ENCODE measurements around the gene PARP1. TPM values are rescaled to one million over a fixed set of nuclear protein-coding genes. Genes with fewer than 3 reads are reported as not detected.

PARP1 gene
- total RNA-seq, 1 experiment from 2014 or later: 263 TPM

DNA sequence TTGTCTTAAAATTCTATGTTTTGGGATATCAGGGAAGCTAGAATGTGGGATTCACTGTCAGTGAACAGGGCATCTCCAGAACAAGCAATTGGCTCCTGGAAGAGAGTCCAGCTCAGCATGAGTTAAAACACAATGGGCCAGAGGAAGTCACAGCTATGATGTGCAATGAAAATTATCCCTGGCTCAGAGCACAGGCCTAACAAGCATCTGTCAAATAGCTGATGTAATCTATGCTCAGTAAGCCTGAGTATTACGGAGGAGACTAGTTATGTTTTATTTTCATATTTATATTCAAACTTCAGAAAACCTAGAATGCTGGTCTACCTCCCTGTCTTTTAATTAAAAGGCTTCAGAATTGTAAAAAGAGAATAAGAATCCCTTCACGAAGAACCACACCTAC, 41.6 kb downstream of the PARP1 start:
- no peaks in the 10 kb centered on the region for H3K9me3 ChIP-seq (ENCODE audit: low read depth, low read length, poor library complexity, severe bottlenecking)
- H3K27me3 ChIP-seq (replicated peaks; ENCODE audit: insufficient read depth, low read depth, low read length, poor library complexity): no peaks in the 10 kb centered on the region
- CTCF ChIA-PET: no interaction called here
- no TSS peak for BruUV-seq (replicated peaks)
- no peak overlapping the region for H3K4me3 ChIP-seq (ENCODE audit: low read depth, low read length, poor library complexity, severe bottlenecking)
- intact Hi-C loops (cut with micrococcal nuclease; ENCODE audit: unreplicated experiment): no loop called here
- H3K27ac ChIP-seq (ENCODE audit: low read depth, low read length, poor library complexity, severe bottlenecking): peak overlapping the region; percentile 7
- H3K4me1 ChIP-seq (ENCODE audit: insufficient read depth, low read length, poor library complexity, severe bottlenecking): no peaks in the 10 kb centered on the region
- peaks cover 97% of the 10 kb centered on the region for H3K36me3 ChIP-seq (ENCODE audit: insufficient read depth, low read length, poor library complexity, severe bottlenecking)
- TF ChIP-seq, protein P1, sequence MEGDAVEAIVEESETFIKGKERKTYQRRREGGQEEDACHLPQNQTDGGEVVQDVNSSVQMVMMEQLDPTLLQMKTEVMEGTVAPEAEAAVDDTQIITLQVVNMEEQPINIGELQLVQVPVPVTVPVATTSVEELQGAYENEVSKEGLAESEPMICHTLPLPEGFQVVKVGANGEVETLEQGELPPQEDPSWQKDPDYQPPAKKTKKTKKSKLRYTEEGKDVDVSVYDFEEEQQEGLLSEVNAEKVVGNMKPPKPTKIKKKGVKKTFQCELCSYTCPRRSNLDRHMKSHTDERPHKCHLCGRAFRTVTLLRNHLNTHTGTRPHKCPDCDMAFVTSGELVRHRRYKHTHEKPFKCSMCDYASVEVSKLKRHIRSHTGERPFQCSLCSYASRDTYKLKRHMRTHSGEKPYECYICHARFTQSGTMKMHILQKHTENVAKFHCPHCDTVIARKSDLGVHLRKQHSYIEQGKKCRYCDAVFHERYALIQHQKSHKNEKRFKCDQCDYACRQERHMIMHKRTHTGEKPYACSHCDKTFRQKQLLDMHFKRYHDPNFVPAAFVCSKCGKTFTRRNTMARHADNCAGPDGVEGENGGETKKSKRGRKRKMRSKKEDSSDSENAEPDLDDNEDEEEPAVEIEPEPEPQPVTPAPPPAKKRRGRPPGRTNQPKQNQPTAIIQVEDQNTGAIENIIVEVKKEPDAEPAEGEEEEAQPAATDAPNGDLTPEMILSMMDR (conservative IDR thresholded peaks at IDR 0.05; ENCODE audit: low read depth, low read length): no peak
- TF ChIP-seq EZH2 (IDR thresholded peaks at IDR 0.05; ENCODE audit: borderline replicate concordance, low read depth, low read length, poor library complexity, severe bottlenecking): no peak
- POLR2A ChIA-PET (ENCODE audit: low non-redundant PET): no interaction called here
- DNase-seq (ENCODE audit: low spot score): no peak

DNA sequence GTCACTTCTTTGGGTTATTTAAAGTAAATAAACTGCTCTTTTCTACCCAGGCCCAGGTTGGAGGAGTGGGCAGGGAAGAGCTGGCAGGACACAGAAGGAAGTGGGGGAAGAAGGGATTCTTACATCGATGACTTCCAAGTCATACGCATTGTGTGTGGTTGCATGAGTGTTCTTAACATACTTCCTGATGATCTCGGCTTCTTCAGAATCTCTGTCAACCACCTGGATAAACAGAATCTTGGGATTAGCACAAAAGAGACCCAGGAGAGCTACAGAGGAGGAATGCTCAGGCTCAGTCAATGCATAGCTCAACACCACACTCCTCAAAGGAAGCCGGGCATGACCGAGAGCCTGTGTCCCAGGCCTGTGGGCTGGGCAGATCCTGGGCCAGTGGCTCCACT, 42.1 kb downstream of the PARP1 start:
- no peaks in the 10 kb centered on the region for H3K4me1 ChIP-seq (ENCODE audit: insufficient read depth, low read length, poor library complexity, severe bottlenecking)
- H3K27ac ChIP-seq (ENCODE audit: low read depth, low read length, poor library complexity, severe bottlenecking): no peak overlapping the region
- H3K36me3 ChIP-seq (ENCODE audit: insufficient read depth, low read length, poor library complexity, severe bottlenecking): peaks cover 98% of the 10 kb centered on the region
- POLR2A ChIA-PET (ENCODE audit: low non-redundant PET): no interaction called here
- no peaks in the 10 kb centered on the region for H3K9me3 ChIP-seq (ENCODE audit: low read depth, low read length, poor library complexity, severe bottlenecking)
- BruUV-seq (replicated peaks): no TSS peak
- H3K4me3 ChIP-seq (ENCODE audit: low read depth, low read length, poor library complexity, severe bottlenecking): no peak overlapping the region
- H3K27me3 ChIP-seq (replicated peaks; ENCODE audit: insufficient read depth, low read depth, low read length, poor library complexity): no peaks in the 10 kb centered on the region
- no peak for DNase-seq (ENCODE audit: low spot score)
- intact Hi-C loops (cut with micrococcal nuclease; ENCODE audit: unreplicated experiment): no loop called here
- CTCF ChIA-PET: no interaction called here
- no peak for TF ChIP-seq EZH2 (IDR thresholded peaks at IDR 0.05; ENCODE audit: borderline replicate concordance, low read depth, low read length, poor library complexity, severe bottlenecking)
- TF ChIP-seq, protein P1 (conservative IDR thresholded peaks at IDR 0.05; ENCODE audit: low read depth, low read length): no peak

DNA sequence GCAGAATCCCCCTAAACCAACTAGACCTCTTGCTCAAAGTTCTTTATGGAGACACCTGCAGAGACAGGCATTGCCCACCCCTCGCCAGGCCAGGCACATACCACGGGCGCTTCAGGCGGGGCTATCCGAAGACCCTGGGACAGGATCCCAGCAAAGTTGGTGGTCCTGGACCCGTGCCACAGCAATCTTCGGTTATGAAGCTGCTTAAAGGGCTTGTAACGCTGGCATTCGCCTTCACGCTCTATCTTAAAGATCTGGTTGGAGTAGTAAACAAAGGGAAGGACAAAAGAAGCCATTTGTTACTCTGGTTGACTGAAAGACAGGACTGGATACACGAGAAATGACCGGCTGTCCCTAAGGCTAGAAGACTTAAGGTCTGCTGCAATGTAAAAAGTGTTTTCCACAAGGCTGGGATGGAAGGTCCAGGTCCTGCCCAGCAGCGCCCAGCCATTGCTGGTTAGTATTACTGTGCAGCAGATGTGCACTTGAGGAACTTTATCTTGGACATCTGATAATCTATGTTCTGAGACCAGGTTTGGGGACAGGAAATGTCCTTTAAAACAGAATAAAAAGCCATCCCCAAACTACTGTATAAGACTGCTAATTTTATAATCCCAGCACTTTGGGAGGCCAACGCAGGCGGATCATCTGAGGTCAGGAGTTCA, 42.9 kb downstream of the PARP1 start:
- H3K36me3 ChIP-seq (ENCODE audit: insufficient read depth, low read length, poor library complexity, severe bottlenecking): peaks cover 98% of the 10 kb centered on the region
- POLR2A ChIA-PET (ENCODE audit: low non-redundant PET): no interaction called here

More for the DNA sequence above, 42.9 kb downstream of the PARP1 start:
- H3K4me1 ChIP-seq (ENCODE audit: insufficient read depth, low read length, poor library complexity, severe bottlenecking): no peaks in the 10 kb centered on the region
- H3K9me3 ChIP-seq (ENCODE audit: low read depth, low read length, poor library complexity, severe bottlenecking): no peaks in the 10 kb centered on the region
- CTCF ChIA-PET: no interaction called here
- no peak overlapping the region for H3K27ac ChIP-seq (ENCODE audit: low read depth, low read length, poor library complexity, severe bottlenecking)
- H3K27me3 ChIP-seq (replicated peaks; ENCODE audit: insufficient read depth, low read depth, low read length, poor library complexity): no peaks in the 10 kb centered on the region
- TF ChIP-seq EZH2 (IDR thresholded peaks at IDR 0.05; ENCODE audit: borderline replicate concordance, low read depth, low read length, poor library complexity, severe bottlenecking): no peak
- TF ChIP-seq, protein P1 (conservative IDR thresholded peaks at IDR 0.05; ENCODE audit: low read depth, low read length): no peak
- BruUV-seq (replicated peaks): no TSS peak
- intact Hi-C loops (cut with micrococcal nuclease; ENCODE audit: unreplicated experiment): no loop called here
- no peak for DNase-seq (ENCODE audit: low spot score)
- H3K4me3 ChIP-seq (ENCODE audit: low read depth, low read length, poor library complexity, severe bottlenecking): no peak overlapping the region

Data from A673 (cell line).